Kidney (tissue), 14 donors: ENCODE measurements around the gene CAPZB. TPM values are rescaled to one million over a fixed set of nuclear protein-coding genes. Genes with fewer than 3 reads are reported as not detected.

Experiments
- DNase-seq, 5 donors: peaks; one replicate each; pipeline ENCODE4 v3.0.0-alpha.2; 2013 to 2020
- FAIRE-seq: peaks from 2 replicates; lab custom pipeline; 2012; peaks lifted over from hg19 to GRCh38; lab: Jason Lieb, UNC
- H3K27ac ChIP-seq, 2 donors: one replicate each; pipeline ENCODE4 v1.7.0; 2013; ENCODE audit warnings: low read depth in 2 of 2, low read length in 2 of 2, inconsistent platforms in 1 of 2
- H3K27me3 ChIP-seq: one replicate; pipeline ENCODE4 v1.7.1; 2013; ENCODE audit warnings: low read length, inconsistent platforms; ENCODE audit not compliant: control insufficient read depth, insufficient read depth
- H3K36me3 ChIP-seq, 3 donors: one replicate each; pipeline versions ENCODE4 v1.7.0 to v1.7.1; 2013; ENCODE audit warnings: low read length in 3 of 3, control low read depth in 1 of 3, inconsistent platforms in 1 of 3; ENCODE audit not compliant: insufficient read depth in 3 of 3, control insufficient read depth in 2 of 3
- H3K4me1 ChIP-seq, 3 donors: one replicate each; pipeline versions ENCODE4 v1.7.0 to v1.7.1; 2013; ENCODE audit warnings: low read length in 3 of 3, inconsistent platforms in 1 of 3, low read depth in 1 of 3; ENCODE audit not compliant: control insufficient read depth in 2 of 3, insufficient read depth in 2 of 3
- H3K4me3 ChIP-seq, 3 donors: one replicate each; pipeline versions ENCODE4 v1.7.0 to v1.8.1; 2013; ENCODE audit warnings: low read length in 3 of 3, control low read depth in 1 of 3, inconsistent platforms in 1 of 3
- H3K9ac ChIP-seq, 3 donors: one replicate each; pipeline versions ENCODE4 v1.7.0 to v1.7.1; 2013; ENCODE audit warnings: low read length in 3 of 3, control low read depth in 1 of 3, inconsistent platforms in 1 of 3
- H3K9me3 ChIP-seq, 3 donors: one replicate each; pipeline versions ENCODE4 v1.7.0 to v1.7.1; 2013; ENCODE audit warnings: low read length in 3 of 3, control low read depth in 1 of 3, inconsistent platforms in 1 of 3; ENCODE audit not compliant: control insufficient read depth in 2 of 3, insufficient read depth in 1 of 3
- intact Hi-C: fragments of 100-400 bp; cut with DNase I; formaldehyde crosslinking; loops from one replicate; pipeline ENCODE4 v1.11.1; 2022
- polyA plus RNA-seq: library from polyadenylated mRNA; stranded (reverse); fragments of 350-450 nt; fragmentation: Illumina TruSeq; extraction: RNeasy Lipid Tissue Mini Kit (QIAGEN cat#74804); gene quantifications from one replicate; pipeline ENCODE4 v1.2.3, GENCODE V29; 2014; ENCODE audit warnings: low read depth, low replicate concordance; ENCODE audit not compliant: insufficient read depth
- total RNA-seq: library from RNA; stranded (reverse); fragmentation: NEBNext Ultra II Directional; extraction: Animal tissue kit (Norgen Biotek cat#: 25700); gene quantifications from one replicate; pipeline ENCODE4 v1.2.1, GENCODE V29; 2021
- TF ChIP-seq, protein P1 (sequence below): IDR thresholded peaks from 3 replicates; pipeline ENCODE4 v1.5.1; 2012; ENCODE audit warnings: mild to moderate bottlenecking, moderate library complexity, borderline replicate concordance; ENCODE audit not compliant: insufficient read depth; ENCODE audit errors: extremely low read depth
- donor health status: control.
- donor health status: control.
- donor health status: control.
- donor health status: control.
- donor health status: control.
- donor health status: DM: yes; HTN: yes; CAD: no.
- donor health status: Normal renal cell carcinoma (clear cell type).

Gene CAPZB
- total and polyA plus RNA-seq, 2 donors from 2014 or later, result 253 to 265 TPM

DNA sequence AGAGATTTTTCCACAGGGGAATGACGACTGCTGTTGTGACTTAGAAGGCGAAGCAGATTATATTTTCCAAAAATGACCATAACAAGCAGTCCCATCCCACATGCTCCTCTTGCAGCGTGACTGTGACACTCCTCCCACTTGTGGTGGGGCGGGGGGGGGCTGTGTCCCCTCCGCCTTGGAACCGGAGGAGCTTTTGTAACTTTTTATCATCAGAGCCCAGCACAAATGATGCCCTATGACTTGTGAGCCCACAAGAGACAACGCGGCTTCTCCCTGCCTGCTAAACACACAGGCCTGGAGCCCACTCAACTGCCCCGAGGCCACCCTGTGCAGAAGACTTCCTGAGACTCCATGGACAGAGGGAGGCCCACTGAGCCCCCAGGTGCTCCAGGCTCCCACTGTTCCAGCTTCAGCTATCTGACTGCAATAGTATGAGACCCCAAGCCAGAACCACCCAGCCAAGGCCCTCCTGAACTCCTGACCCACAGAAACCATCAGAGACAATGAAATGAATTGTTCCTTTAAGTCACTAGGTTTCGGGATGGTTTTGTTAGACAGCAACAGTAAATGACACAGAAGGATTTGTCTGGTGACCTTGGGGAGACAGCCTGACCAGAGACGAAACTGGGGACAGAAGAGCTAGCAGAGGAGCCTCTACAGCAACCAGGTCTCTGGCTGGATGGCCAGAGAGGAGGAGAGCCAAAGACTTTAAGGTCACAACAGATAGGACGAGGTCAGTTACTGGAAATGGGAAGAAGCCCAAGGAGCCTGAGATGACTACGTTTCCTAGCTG is 58.8 kb downstream of the CAPZB start:
- intact Hi-C loops, result no loop called here
- H3K9ac ChIP-seq, result peak overlapping the region in 1 of 3 donors; percentile 17
- no peak overlapping the region for H3K4me3 ChIP-seq
- no peaks in the 10 kb centered on the region for H3K9me3 ChIP-seq
- peaks cover 0 to 44% (median 28%) of the 10 kb centered on the region in 3 donors for H3K4me1 ChIP-seq
- TF ChIP-seq, protein P1, sequence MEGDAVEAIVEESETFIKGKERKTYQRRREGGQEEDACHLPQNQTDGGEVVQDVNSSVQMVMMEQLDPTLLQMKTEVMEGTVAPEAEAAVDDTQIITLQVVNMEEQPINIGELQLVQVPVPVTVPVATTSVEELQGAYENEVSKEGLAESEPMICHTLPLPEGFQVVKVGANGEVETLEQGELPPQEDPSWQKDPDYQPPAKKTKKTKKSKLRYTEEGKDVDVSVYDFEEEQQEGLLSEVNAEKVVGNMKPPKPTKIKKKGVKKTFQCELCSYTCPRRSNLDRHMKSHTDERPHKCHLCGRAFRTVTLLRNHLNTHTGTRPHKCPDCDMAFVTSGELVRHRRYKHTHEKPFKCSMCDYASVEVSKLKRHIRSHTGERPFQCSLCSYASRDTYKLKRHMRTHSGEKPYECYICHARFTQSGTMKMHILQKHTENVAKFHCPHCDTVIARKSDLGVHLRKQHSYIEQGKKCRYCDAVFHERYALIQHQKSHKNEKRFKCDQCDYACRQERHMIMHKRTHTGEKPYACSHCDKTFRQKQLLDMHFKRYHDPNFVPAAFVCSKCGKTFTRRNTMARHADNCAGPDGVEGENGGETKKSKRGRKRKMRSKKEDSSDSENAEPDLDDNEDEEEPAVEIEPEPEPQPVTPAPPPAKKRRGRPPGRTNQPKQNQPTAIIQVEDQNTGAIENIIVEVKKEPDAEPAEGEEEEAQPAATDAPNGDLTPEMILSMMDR, result no peak
- peak overlapping the region; percentile 66 to 68 for H3K27ac ChIP-seq
- FAIRE-seq (no peak), DNase-seq (peak in 1 of 5 donors; percentile 86)
- no peaks in the 10 kb centered on the region for H3K36me3 ChIP-seq
- no peaks in the 10 kb centered on the region for H3K27me3 ChIP-seq

DNA sequence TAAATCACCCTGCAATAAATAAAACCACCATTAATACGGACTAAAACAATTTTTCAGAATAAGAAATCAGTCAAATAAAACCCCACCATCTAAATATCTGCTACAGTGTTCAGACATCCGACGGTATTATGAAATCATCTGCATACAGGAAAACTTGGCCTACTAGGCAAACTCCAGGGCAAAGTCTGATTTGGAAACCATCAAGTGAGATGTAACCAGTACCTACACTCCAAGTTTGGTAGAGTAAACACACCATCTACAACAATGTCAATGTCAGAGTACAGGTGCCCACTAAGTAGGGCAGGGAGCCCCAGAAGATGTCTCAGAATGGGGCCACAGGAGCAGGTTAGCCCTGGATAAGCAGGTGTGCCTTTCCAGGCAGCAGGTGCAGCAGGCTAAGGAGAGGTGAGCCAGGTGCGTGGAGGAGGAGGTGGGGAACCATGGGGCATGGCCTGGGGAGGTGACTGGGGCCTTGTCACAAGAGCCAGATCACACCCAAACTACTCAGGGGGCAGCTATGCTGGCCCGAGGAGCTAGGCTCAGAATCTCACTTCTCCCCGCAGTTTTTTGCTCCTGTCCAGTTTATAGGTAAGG is 59.6 kb downstream of the CAPZB start:
- TF ChIP-seq, protein P1, result no peak
- H3K27ac ChIP-seq, result peak overlapping the region; percentile 66 to 68
- no peak for DNase-seq
- H3K4me3 ChIP-seq, result no peak overlapping the region
- FAIRE-seq, result no peak
- H3K36me3 ChIP-seq, result no peaks in the 10 kb centered on the region
- peaks cover 0 to 39% (median 30%) of the 10 kb centered on the region in 3 donors for H3K4me1 ChIP-seq
- intact Hi-C loops, result no loop called here
- H3K9ac ChIP-seq, result no peak overlapping the region
- H3K27me3 ChIP-seq, result no peaks in the 10 kb centered on the region
- no peaks in the 10 kb centered on the region for H3K9me3 ChIP-seq

DNA sequence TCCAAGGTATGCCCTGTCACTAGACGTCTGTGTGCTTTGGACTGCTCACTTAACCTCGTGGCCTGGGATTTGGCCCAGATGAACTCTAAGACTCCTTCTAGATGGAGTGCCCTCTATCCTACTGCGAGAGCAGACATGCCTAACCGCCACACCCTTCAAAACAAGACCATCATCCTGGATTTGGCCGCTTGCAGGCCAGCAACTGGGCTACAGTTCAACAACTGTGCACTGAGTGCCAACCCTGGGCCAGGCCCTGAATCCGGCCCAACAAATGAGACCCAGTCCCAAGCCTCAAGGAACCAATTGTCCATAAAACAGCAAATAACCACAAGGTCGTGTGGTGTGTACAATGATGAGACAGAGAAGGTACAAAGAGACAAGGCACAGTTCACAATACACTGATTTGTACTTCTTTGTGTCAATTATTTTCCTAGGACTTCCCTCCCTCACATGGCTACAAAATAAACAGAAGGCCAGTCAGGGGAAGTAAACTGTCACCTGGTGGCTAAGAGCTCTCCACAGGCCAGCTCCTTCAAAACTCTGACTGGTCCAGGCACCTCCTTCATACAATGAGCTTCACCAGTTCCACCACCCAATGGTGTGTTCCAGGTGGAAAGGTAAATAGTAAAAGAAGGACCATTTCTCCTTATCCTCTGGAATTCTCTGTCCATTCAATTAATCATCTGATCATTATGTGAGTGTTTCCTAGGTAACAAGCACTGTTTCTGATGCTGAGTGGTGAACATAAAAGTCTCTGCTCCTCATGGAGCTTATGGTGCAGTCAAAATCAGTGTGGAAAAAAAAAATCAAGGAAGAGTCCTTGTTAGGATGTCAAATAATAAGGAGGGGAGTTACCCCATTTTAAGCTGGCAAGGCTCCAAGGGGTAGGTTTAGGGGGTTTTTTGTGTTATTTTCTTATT is 60.4 kb downstream of the CAPZB start:
- TF ChIP-seq, protein P1, result no peak
- Histone ChIP-seq H3K27me3 (no peaks in the 10 kb centered on the region), H3K4me1 (peaks cover 0 to 34% (median 22%) of the 10 kb centered on the region in 3 donors), H3K36me3 (no peaks in the 10 kb centered on the region), H3K27ac (no peak overlapping the region), H3K4me3 (no peak overlapping the region), H3K9me3 (no peaks in the 10 kb centered on the region), H3K9ac (no peak overlapping the region)
- no peak for DNase-seq
- intact Hi-C loops, result no loop called here
- no peak for FAIRE-seq
